Mononuclear cell (primary cell): ENCODE results near the gene MINDY1. TPM values are rescaled to one million over a fixed set of nuclear protein-coding genes. Genes with fewer than 3 reads are reported as not detected.

Experiments
- H3K27me3 ChIP-seq: 2 replicates; pipeline ENCODE4 v1.6.0; 2011; ENCODE audit warnings: low read length, control low read depth; ENCODE audit not compliant: insufficient read depth
- H3K4me1 ChIP-seq: 2 replicates; pipeline ENCODE4 v1.5.1; 2011; ENCODE audit warnings: mild to moderate bottlenecking, low read length, control low read depth; ENCODE audit not compliant: insufficient read depth
- H3K4me3 ChIP-seq: 2 replicates; pipeline ENCODE4 v1.5.1; 2011; ENCODE audit warnings: mild to moderate bottlenecking, low read length, moderate library complexity
- H3K9me3 ChIP-seq: 2 replicates; pipeline ENCODE4 v1.5.1; 2011; ENCODE audit warnings: low read depth, mild to moderate bottlenecking, control low read depth, low read length
- total RNA-seq: library from RNA; depleted of rRNA; stranded (reverse); fragments of >200 nt; gene quantifications from one replicate; pipeline ENCODE4 v1.2.3, GENCODE V29; 2012

The MINDY1 gene
- 14.4 TPM for total RNA-seq

GRCh38 chr1:151006327-151007052 lies at the start of gene MINDY1:
Gene MINDY1, minus strand, starts transcription at chr1:151006902. Its CDS starts 4,285 bp downstream, at chr1:151002617.
- Histone ChIP-seq H3K4me1 (peaks cover 88% of the 10 kb centered on the region), H3K27me3 (no peaks in the 10 kb centered on the region), H3K4me3 (peak within 1 kb of the TSS; percentile 59), H3K9me3 (no peaks in the 10 kb centered on the region)

- peak overlapping the region; percentile 96 for H3K4me3 ChIP-seq
- H3K27me3 ChIP-seq = no peaks in the 10 kb centered on the region
- peaks cover 79% of the 10 kb centered on the region for H3K4me1 ChIP-seq
- H3K9me3 ChIP-seq = no peaks in the 10 kb centered on the region
Observed at GRCh38 chr1:151056149-151056548, 49.4 kb upstream of the MINDY1 start.

- H3K4me1 ChIP-seq = peaks cover 78% of the 10 kb centered on the region
- H3K4me3 ChIP-seq = peak overlapping the region; percentile 96
- H3K9me3 ChIP-seq = no peaks in the 10 kb centered on the region
Observed at GRCh38 chr1:151055581-151055980, 48.9 kb upstream of the MINDY1 start.

GRCh38 chr1:151054971-151055547 lies 48.4 kb upstream of the MINDY1 start:
- no peaks in the 10 kb centered on the region for H3K27me3 ChIP-seq
- peak overlapping the region; percentile 96 for H3K4me3 ChIP-seq
- H3K9me3 ChIP-seq = no peaks in the 10 kb centered on the region
- H3K4me1 ChIP-seq = peaks cover 73% of the 10 kb centered on the region

More at GRCh38 chr1:151055581-151055980, 48.9 kb upstream of the MINDY1 start:
- no peaks in the 10 kb centered on the region for H3K27me3 ChIP-seq

- no peak overlapping the region for H3K4me3 ChIP-seq
- no peaks in the 10 kb centered on the region for H3K9me3 ChIP-seq
- peaks cover 70% of the 10 kb centered on the region for H3K4me1 ChIP-seq
- H3K27me3 ChIP-seq = no peaks in the 10 kb centered on the region
Observed at GRCh38 chr1:151051356-151052009, 44.8 kb upstream of the MINDY1 start.

- Histone ChIP-seq H3K4me1 (peaks cover 62% of the 10 kb centered on the region), H3K9me3 (no peaks in the 10 kb centered on the region), H3K4me3 (no peak overlapping the region), H3K27me3 (no peaks in the 10 kb centered on the region)
Observed at GRCh38 chr1:151050051-151050688, 43.5 kb upstream of the MINDY1 start.

- Histone ChIP-seq H3K9me3 (no peaks in the 10 kb centered on the region), H3K4me1 (peaks cover 55% of the 10 kb centered on the region), H3K4me3 (no peak overlapping the region), H3K27me3 (no peaks in the 10 kb centered on the region)
Observed at GRCh38 chr1:151049458-151049857, 42.8 kb upstream of the MINDY1 start.

DNA sequence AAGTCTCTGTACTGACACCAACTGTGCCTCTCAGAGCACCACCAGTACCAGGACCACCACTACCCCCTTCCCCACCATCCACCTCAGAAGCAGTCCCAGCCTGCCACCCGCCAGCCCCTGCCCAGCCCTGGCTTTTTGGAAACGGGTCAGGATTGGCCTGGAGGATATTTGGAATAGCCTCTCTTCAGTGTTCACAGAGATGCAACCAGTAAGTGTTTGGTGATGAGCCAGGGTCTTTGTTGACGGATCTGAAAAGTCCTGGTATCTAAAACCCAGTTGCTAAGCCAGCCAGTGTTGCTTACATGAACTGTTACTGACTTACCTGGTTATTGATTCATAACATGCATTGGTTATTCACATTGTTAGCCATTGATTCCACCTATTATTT lies 41.9 kb upstream of the MINDY1 start:
- Histone ChIP-seq H3K4me1 (peaks cover 47% of the 10 kb centered on the region), H3K27me3 (no peaks in the 10 kb centered on the region), H3K9me3 (no peaks in the 10 kb centered on the region), H3K4me3 (peak overlapping the region; percentile 58)

GRCh38 chr1:151047925-151048644 lies 41.4 kb upstream of the MINDY1 start:
- Histone ChIP-seq H3K4me1 (peaks cover 43% of the 10 kb centered on the region), H3K27me3 (no peaks in the 10 kb centered on the region), H3K9me3 (no peaks in the 10 kb centered on the region), H3K4me3 (peak overlapping the region; percentile 58)

- Histone ChIP-seq H3K9me3 (no peaks in the 10 kb centered on the region), H3K4me1 (peaks cover 38% of the 10 kb centered on the region), H3K27me3 (no peaks in the 10 kb centered on the region), H3K4me3 (peak within 1 kb of the TSS; percentile 58)
Observed at GRCh38 chr1:151047591-151047924, 40.9 kb upstream of the MINDY1 start, which contains the start of gene C1orf56. Gene C1orf56, plus strand, starts transcription at chr1:151047751. Its CDS starts 97 bp downstream, at chr1:151047848.

DNA sequence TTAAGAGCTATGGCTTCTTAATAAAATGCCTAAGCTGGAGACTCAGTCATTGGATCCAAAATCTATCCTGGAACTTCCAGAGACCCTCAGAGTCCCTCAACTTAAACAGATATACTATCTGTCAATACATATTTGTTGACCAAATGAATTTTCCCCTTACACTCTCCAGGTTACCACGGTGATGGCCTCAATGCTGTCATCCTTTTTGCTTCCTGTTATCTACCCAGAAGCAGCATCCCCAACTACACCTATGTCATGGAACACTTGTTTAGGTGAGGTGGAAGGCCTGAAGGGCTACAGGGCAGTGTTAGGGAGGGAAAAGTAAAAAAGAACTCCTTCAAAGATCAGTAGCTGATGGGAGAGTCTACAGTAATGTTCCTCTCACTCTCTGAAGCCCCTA lies 36.5 kb upstream of the MINDY1 start:
- Histone ChIP-seq H3K4me3 (no peak overlapping the region), H3K4me1 (peaks cover 15% of the 10 kb centered on the region), H3K27me3 (no peaks in the 10 kb centered on the region), H3K9me3 (no peaks in the 10 kb centered on the region)

DNA sequence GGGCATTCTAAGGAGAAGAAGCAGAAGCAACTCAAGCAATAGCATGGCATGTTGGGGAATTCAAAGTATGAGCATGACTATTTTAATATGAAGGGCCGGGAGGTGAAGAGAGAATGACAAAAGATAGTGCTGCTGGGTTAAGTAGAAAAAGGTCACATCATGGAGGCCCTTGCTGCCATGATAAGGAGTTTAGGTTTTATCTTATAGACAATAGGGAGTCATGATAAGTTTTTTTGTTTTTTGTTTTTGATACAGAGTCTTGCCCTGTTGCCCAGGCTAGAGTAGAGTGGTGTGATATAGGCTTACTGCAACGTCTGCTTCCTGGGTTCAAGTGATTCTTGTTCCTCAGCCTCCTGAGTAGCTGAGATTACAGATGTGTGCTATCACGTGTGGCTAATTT lies 32.8 kb upstream of the MINDY1 start:
- Histone ChIP-seq H3K9me3 (no peaks in the 10 kb centered on the region), H3K4me1 (no peaks in the 10 kb centered on the region), H3K27me3 (no peaks in the 10 kb centered on the region), H3K4me3 (no peak overlapping the region)

GRCh38 chr1:151037032-151037431 lies 30.3 kb upstream of the MINDY1 start:
- no peaks in the 10 kb centered on the region for H3K27me3 ChIP-seq
- H3K4me1 ChIP-seq = no peaks in the 10 kb centered on the region
- no peak overlapping the region for H3K4me3 ChIP-seq
- H3K9me3 ChIP-seq = no peaks in the 10 kb centered on the region

DNA sequence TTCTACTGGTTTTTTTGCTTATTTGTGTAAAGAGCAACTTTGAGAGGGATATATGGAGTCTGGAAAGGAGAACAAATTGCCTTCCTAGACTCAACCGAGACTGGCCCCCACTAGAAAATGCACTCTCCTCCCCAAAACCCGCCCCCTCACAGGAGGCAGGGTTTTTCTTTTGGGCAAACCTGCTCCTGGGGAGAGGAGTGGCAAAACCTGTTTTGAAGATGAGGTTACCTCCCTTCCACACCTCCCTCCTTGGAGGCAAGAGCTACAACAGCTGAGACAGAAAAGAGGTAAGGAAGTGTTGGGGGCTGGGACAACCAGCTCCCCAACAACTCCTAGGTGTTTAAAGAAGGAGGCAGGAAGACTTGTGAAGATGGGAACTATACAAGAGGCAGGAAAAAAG lies 29.7 kb upstream of the MINDY1 start, which contains the start of gene BNIPL:
Gene BNIPL (plus strand): TSS at position 231 of the 400 bp plus-strand sequence. CDS start 140 bp downstream, at position 371.
- Histone ChIP-seq H3K27me3 (no peaks in the 10 kb centered on the region), H3K4me1 (no peaks in the 10 kb centered on the region), H3K9me3 (no peaks in the 10 kb centered on the region), H3K4me3 (no peak within 1 kb of the TSS)
